GM19397 (cell line): ENCODE results near the gene CDK17.

Experiments
- ATAC-seq: cut with Tn5 transposase; IDR thresholded peaks from one replicate; pipeline ENCODE4 v1.9.1; 2021; ENCODE audit warnings: mild to moderate bottlenecking, moderate library complexity; ENCODE audit not compliant: unreplicated experiment

CDK17 gene

DNA sequence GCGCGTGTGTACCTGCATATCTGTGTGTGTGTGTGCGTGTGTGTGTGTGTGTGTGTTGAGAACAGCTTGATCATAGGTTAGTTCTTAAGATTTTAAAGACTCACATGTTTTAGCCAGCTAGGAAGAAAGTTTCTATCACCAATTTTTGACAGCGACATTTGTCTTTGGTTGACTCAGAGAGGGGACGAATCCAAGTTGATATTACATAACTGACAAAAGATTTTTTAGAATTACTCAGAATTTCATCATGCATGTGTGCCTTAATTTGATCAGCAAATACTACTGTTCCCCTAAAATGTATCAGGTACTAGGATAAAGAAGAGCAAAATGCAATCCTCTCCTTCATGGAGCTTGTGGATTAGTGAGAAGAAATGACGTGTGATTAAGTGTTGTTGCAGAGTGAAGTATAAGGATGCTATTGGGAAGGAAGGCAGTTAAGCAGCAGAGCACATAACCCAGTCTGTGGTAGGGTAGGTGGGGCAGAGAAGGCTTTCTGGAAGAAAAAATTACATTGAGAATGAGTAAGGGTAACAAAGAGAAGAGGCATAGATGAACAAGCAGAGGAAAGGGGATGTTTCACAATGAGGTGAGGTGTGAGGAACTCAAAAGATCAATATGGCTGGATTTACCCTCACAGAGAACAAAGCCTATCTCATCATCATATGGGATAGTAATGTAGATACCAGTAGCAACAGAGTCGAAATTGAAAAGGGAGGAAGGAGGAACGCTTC lies 128.6 kb downstream of the CDK17 start:
- ATAC-seq, result no peak

DNA sequence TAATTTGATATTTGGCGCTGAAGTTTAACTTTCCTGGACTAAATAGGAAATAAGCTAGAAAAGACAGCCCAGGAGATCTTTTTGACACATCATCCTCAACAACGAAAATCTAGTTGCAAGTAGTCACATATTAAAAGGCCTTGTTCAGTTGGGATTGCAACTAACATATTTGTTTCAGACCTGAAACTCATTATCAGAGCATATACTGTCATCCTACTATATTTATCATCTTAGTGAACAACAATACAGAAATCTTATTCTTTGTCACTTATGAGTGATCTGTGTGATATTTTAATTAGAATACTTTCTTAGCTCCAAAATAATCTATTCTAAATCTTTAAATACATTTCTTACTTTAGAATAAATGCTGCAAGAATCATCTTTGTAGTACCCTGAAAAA lies 134.0 kb downstream of the CDK17 start:
- ATAC-seq, result no peak

DNA sequence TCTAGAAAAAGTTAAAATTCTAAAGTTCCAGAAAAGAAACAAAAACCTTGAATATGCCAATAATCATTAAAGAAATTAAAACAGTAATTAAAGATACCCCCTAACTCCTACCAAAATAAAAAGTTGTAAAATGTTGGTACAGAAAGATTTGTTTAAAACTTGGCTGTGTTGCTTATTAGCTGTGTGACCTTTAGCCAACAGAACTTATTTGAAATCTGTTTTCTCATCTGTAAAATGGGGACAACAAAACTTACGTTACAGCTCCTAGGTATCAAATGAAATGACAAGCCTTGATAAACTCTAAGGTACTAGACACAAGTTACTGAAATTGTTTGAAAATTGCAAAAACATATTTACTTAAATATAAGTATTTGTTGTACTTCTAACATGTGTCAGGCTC lies 134.4 kb downstream of the CDK17 start:
- no peak for ATAC-seq

- ATAC-seq, result no peak
These were observed 134.8 kb downstream of the CDK17 start for GRCh38 chr12:96265400-96265799.

GRCh38 chr12:96263449-96263902 lies 136.8 kb downstream of the CDK17 start:
- no peak for ATAC-seq

DNA sequence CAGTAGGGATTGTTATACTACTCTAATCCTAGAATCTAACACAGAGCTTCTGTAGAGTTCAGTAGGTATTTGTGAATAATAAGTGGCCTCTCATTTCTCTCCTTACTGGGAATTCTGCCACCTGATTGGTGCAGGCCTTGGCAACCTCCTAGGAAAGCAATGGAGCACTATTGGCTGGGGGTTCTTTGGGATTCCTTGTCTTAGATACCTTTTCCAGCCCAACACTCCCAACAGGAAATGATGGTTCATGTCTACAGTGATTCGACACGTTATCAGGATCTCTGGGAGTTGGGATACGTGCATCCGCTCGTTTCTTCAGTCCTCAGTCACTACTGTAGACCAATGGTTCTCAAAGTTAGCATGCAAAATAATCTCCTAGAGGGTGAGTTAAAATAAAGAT lies 138.7 kb downstream of the CDK17 start:
- ATAC-seq, result no peak

DNA sequence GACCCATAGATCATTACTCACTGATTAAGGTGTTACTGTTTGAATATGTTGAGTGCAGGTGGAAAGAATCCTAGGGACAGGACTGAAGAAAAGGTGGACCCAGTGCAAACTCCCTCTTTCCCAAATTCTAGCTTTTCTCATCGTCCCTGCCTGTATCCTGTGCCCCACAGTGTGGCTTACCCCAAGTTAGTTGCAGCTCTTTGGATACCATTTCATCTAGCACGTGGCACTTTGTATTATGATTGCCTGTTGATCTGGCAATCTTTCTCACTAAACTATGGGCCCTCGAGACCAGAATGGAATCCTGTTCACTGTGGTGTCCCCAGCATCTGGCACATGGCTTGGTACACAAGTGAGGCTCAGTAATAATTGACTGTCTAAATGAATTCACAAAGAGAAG lies 139.6 kb downstream of the CDK17 start:
- ATAC-seq, result no peak

DNA sequence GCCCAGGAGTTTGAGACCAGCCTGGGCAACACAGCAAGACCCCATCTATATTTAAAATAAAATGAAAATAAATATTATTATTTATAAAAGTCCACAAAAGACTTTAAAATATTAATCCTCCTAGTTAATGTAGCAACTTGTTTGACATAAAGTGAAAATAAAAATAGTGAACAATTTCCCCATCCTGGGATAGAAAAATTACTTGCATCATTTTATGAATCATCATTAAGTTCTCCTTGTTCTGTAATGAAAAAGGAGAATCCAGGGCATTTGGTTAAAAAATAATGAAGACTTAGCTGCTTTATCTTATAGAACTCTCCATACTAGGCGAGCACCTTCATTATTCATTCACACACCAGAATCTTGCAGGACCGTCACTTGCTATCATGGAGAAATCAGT lies 140.0 kb downstream of the CDK17 start:
- no peak for ATAC-seq

DNA sequence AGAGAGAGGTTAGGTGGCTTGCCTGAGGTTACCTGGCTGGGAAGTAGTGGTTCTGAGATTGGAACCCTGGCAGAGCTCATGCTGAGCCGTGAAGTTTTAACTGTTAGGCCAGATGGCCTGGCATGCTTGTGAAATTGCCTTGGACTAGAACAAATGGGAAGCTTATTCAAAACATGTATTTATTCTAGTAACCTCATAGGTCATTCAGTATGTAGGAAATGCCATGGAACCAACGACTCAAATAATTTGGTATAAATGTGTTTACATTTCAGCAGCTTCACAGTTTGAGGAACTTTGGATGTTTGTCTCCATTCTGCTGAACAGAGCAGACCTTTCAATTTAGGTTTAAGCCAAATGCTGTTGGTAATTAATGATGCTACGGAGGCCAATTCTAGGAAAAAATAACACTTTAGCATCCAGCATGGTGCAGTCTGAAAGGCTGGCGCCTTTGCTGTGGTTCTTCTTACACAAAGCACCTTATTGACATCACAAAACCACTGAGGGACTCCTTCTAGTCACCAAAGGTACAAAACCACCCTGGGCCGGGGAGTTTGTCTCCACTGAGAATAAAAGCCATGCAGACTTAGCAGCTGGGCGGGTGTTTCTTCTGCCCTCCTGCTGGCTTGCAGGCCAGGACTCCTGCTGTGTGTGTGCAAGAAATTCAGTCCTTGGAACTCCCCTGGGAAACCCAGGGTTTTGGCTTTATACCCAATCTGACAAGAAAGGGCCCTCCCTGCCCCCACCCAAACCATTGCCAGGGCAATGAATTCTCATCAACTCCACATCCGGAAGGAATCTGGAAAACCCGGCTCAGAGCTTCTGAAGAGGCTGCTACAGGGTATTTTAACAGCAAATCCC lies 141.9 kb downstream of the CDK17 start:
- no peak for ATAC-seq

DNA sequence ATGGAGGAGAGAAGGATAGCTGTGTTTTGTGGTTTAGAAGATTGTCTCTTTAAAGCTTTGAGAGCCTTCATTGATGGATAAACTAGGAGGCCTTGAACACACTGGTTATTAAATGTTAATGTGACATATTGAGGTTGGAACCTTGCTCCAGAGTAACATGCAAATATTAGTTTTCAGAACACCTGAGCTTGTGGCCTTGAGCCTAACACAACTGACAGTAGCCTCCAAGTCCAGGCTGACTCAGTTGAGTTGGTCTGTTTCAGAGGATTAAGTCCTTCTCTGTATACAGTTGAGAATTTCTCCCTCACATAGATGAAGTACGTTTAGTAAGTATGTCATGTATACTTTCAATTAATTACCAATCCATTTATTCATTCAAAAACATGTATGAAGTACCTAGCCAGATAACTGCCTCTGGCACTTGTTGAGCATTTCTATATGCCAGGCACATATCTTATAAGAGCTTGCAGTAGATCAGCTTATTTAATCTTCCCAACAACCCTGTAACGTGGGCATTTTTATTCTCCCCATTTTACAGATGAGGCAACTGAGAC lies 142.6 kb downstream of the CDK17 start:
- ATAC-seq, result no peak

- ATAC-seq, result no peak
These were observed 143.4 kb downstream of the CDK17 start for GRCh38 chr12:96256672-96257361.

DNA sequence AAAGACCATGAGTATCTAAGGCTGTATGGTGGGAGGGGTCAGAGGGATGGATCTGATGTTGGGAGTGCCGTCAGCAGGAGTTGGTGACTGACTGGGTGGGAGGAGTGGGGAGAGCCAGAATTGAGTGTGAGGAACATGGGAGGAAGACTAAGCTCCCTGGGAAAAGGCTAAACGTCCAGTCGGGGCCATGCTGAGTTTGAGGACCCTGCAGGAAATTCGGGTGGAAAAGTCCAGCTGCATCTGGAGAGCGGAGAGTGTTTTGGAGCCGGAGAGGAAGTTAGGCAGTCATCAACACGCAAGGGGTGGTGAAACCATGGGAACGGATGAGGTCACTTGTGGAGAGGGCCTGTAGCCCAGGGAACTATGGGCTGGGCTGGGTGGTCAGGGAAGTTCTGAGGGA lies 145.2 kb downstream of the CDK17 start:
- no peak for ATAC-seq

DNA sequence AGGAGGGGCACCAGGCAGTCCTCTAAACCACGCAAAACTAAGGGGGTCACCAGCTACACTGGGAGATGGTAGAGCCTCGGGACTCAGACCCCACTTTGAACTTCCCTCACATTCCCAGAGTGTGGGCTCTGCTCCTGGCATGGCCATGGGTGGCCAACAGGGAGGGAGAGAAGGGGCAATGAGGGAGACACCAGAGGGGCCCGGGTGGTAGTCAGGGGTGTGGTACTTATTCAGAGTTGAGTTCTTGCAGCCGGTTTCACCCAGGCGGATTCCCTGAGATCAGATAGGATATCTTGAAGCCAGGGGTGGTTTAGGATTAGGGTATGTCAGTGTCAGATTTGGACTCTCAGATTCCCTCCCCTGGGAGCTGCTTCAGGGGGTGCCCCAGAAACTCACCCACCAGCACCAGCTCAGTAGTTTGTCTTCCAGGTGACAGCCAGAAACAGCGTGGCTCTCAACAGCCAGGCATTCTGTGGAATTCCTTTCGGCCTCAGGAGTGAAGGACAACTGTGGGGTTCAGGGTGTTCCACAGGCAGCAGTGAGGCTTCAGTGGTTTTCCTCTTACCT lies 150.0 kb downstream of the CDK17 start:
- no peak for ATAC-seq

GRCh38 chr12:96249196-96250118 lies 150.8 kb downstream of the CDK17 start:
- ATAC-seq, result no peak

DNA sequence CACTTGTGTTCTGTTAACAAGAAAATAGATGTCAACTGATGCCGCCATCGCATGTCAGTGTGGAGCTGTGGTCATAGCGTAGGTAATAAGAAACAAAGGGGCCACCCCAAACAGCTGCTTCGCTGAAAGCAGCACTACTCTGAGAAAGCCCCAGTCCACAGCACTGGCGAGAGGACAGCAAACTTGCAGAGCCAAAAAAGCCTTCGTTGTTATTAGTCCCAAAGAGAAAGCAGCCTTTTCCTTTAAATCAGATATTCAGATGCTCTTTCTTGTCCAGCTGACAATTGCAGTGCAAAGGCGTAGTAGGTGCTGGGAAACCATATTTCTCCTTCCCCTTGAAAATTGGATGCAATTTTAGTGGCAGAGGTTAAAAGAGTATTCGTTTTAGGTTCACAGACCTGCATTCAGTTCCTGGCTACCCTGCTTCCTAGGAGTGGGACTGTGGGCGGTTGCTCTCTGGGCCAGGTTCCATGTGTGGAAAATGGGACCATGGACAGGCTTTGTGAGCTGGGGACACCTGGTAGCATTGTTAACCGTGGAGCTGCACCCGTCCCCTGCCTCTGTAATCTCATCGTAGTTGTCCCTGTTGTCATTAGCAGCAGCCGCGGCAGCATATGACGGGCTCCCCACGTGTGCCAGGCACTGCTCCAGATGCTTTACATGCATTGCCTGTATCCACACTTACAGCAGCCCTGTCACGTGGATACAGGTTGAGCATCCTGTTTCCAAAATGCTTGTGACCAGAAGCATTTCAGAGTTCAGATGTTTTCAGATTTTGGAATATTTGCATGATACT lies 151.9 kb downstream of the CDK17 start:
- no peak for ATAC-seq

DNA sequence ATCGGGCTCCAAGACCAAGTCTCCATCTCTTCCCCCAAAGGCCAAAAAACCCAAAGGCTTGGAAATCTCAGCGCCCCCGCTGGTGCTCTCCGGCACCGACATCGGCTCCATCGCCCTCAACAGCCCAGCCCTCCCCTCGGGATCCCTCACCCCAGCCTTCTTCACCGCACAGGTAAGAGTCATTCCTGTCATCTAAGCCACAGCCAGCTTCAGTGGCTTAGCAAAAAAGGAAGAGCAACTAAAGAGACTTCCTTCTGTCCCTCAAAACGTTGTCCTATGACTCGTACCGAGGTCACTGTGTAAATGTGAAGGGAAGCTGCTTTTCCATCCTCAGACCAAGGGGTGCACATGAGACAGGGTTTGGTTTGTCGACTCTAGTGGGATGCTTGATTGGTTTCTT lies 152.7 kb downstream of the CDK17 start:
- no peak for ATAC-seq

GRCh38 chr12:96246926-96247505 lies 153.2 kb downstream of the CDK17 start:
- ATAC-seq, result no peak

DNA sequence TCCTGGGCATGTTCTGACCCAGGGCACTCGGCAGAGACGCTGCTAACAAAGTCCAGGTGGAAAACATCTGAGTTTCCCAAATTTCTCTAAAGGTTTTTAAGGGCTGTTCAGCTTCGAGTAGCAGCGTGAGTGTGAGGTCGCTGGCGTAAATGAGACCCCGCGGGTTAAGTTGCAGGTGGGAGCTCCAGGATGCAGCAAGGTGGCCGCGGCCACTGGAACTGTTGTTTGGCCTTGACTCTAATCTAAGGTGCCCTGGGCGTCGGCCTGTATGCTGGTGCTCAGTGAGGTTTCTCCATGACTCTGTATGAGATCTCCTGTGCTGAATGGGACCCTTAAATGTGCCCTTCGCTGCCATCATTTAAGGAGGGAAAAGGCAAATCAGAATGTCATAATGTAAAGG lies 155.4 kb downstream of the CDK17 start:
- ATAC-seq, result no peak

DNA sequence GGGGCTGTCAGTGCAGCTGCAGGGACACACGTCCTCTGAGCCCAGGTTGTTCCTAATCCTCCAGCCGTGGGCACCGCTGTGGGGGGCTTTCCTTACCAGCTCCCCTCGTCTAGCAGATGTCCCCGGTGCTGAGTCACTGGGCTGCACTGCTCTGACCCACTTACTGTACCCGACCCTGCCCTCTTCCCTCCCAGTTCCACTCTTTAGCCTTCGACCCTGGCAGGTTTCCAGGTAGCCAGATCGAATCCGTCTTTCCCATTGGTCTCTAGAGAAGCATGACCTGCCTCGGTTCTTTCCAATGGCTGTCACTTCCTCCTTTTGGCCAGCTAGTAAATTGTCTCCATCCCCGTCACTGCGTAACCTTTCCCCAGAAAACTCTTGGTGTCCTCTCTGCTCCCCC lies 157.6 kb downstream of the CDK17 start:
- ATAC-seq, result no peak
